ENCODE results near the gene CRYGB.
A peak's percentile ranks its signal among the peaks of the same experiment; 100 is the strongest.

CRYGB gene

DNA sequence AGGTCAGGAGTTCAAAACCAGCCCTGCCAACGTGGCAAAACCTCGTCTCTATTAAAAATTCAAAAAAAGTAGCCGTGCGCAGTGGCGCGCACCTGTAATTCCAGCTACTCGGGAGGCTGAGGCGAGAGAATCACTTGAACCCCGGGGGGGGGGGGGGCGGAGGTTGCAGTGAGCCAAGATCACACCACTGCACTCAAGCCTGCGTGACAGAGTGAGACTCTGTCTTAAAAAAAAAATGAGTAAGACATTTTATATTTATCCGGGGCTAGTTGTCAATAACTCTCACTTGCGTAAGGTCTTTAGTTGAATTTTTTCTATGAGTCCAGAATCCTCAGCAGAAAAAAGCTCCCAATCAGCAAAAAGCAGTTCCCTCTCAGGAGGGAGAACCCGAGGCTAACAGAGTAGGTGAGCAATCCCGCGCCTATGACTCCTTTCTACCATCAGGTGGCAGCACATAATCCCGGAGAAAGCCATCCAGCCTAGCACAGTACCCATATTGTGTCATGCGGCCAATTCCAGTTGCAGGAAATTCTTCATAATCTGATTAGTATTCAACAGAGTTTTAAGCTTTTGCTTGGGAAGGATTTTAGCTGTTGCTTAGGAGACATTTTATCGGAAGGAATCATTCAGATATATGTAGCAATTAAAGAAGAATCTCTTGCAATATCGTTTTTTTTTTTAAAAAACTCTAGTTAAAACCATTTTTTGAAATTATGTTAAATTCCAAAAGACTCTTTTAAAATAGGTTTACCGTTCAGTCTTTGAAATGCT, 29.3 kb upstream of the CRYGB start:
- no peak overlapping the region for H3K14ac ChIP-seq (ENCODE audit: low read length in 2 of 2)
- H3K9me3 ChIP-seq (ENCODE audit: control insufficient read depth, low read length): no peaks in the 10 kb centered on the region
- H3K9ac ChIP-seq (ENCODE audit: low read length): peak overlapping the region; percentile 63
- H2BK120ac ChIP-seq (ENCODE audit: low read depth, low read length): no peak overlapping the region
- no peaks in the 10 kb centered on the region for H3K27me3 ChIP-seq (ENCODE audit: control insufficient read depth in 1 of 2, insufficient read depth in 1 of 2, low read length in 2 of 2)
- H2BK5ac ChIP-seq (ENCODE audit: low read depth, low read length, poor library complexity, severe bottlenecking): no peak overlapping the region
- H3K4me2 ChIP-seq (ENCODE audit: low read length, poor library complexity, severe bottlenecking): no peak overlapping the region
- DNase-seq: peak; percentile 73
- H3K79me1 ChIP-seq (replicated peaks; ENCODE audit: low read length, poor library complexity, severe bottlenecking): no peaks in the 10 kb centered on the region
- no peak overlapping the region for H4K91ac ChIP-seq (ENCODE audit: low read length)
- no peak overlapping the region for H4K8ac ChIP-seq (ENCODE audit: low read length)
- H3K4me1 ChIP-seq (ENCODE audit: control insufficient read depth, insufficient read depth, low read depth, low read length): peaks cover 2% of the 10 kb centered on the region
- no peak overlapping the region for H3K18ac ChIP-seq (ENCODE audit: low read depth in 1 of 2, low read length in 2 of 2)
- no peak overlapping the region for H2BK12ac ChIP-seq (ENCODE audit: low read length in 2 of 2)
- H3K4ac ChIP-seq (ENCODE audit: low read depth in 1 of 2, low read length in 2 of 2): no peak overlapping the region
- no peak overlapping the region for H2AK5ac ChIP-seq (ENCODE audit: low read length, severe bottlenecking)
- no peak overlapping the region for H3K4me3 ChIP-seq (ENCODE audit: insufficient read depth in 1 of 2, low read depth in 1 of 2, low read length in 2 of 2)
- no peak overlapping the region for H3K23ac ChIP-seq (ENCODE audit: low read length in 2 of 2)
- 59% methylated on average over 16 of the region's 21 CpGs for WGBS
- no peak overlapping the region for H2BK15ac ChIP-seq (ENCODE audit: low read depth, poor library complexity, severe bottlenecking)
- H3K36me3 ChIP-seq (ENCODE audit: control insufficient read depth in 1 of 2, insufficient read depth in 2 of 2, low read depth in 1 of 2, low read length in 2 of 2): no peaks in the 10 kb centered on the region
- H2AFZ ChIP-seq (ENCODE audit: low read depth, low read length): no peak overlapping the region
- H3K27ac ChIP-seq (ENCODE audit: low read length, poor library complexity, severe bottlenecking): no peak overlapping the region

DNA sequence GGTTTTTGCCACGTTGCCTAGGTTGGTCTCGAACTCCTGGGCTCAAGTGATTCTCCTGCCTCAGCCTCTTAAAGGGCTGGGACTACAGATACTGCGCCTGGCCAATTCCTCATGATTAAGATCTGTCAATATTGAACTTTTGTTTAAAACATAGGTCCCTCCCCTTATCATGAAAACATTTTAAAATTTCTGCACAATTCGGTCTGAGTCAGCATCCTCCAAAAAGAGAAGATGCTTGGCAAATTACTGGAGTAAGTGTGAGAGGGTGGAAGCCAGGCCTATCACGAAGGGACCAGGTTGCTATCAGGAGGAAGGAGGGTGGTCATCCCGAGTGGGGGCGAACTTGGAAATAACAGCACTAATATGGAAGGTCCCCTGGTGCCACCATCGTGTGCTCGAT, 28.2 kb upstream of the CRYGB start:
- Histone ChIP-seq H3K4me3 (ENCODE audit: insufficient read depth in 1 of 2, low read depth in 1 of 2, low read length in 2 of 2) (no peak overlapping the region), H3K18ac (ENCODE audit: low read depth in 1 of 2, low read length in 2 of 2) (no peak overlapping the region), H3K27ac (ENCODE audit: low read length, poor library complexity, severe bottlenecking) (no peak overlapping the region), H4K91ac (ENCODE audit: low read length) (no peak overlapping the region), H2BK5ac (ENCODE audit: low read depth, low read length, poor library complexity, severe bottlenecking) (no peak overlapping the region), H3K4ac (ENCODE audit: low read depth in 1 of 2, low read length in 2 of 2) (no peak overlapping the region), H3K4me2 (ENCODE audit: low read length, poor library complexity, severe bottlenecking) (no peak overlapping the region), H3K4me1 (ENCODE audit: control insufficient read depth, insufficient read depth, low read depth, low read length) (no peaks in the 10 kb centered on the region), H3K9me3 (ENCODE audit: control insufficient read depth, low read length) (no peaks in the 10 kb centered on the region), H3K27me3 (ENCODE audit: control insufficient read depth in 1 of 2, insufficient read depth in 1 of 2, low read length in 2 of 2) (no peaks in the 10 kb centered on the region), H2BK12ac (ENCODE audit: low read length in 2 of 2) (no peak overlapping the region), H2BK15ac (ENCODE audit: low read depth, poor library complexity, severe bottlenecking) (no peak overlapping the region), H2BK120ac (ENCODE audit: low read depth, low read length) (no peak overlapping the region), H3K9ac (ENCODE audit: low read length) (no peak overlapping the region), H2AK5ac (ENCODE audit: low read length, severe bottlenecking) (no peak overlapping the region), H4K8ac (ENCODE audit: low read length) (no peak overlapping the region), H2AFZ (ENCODE audit: low read depth, low read length) (no peak overlapping the region), H3K79me1 (replicated peaks; ENCODE audit: low read length, poor library complexity, severe bottlenecking) (no peaks in the 10 kb centered on the region), H3K14ac (ENCODE audit: low read length in 2 of 2) (no peak overlapping the region), H3K36me3 (ENCODE audit: control insufficient read depth in 1 of 2, insufficient read depth in 2 of 2, low read depth in 1 of 2, low read length in 2 of 2) (no peaks in the 10 kb centered on the region), H3K23ac (ENCODE audit: low read length in 2 of 2) (no peak overlapping the region)
- WGBS: 89% methylated on average over 9 of the region's 9 CpGs
- DNase-seq: no peak

DNA sequence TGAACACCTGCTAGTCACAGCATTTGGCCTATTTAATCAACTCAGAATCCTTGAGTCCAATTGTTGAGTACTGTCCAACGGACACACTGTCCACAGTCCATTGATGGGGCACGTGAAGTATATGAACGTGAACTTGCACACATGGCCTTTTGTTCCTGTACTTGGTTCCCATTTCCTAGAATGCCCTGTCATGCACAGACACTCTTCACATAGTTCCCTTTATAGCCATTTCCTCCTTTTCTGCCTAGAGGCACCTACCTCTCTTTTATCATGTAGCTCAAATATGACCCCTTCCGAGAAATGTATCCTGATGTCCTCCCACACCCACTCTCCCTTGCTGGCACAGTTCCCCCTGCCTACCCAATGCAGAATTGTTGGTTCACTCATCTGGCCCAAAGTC, 26.2 kb upstream of the CRYGB start:
- Histone ChIP-seq H3K23ac (ENCODE audit: low read length in 2 of 2) (no peak overlapping the region), H3K4me3 (ENCODE audit: insufficient read depth in 1 of 2, low read depth in 1 of 2, low read length in 2 of 2) (no peak overlapping the region), H2AFZ (ENCODE audit: low read depth, low read length) (no peak overlapping the region), H3K4ac (ENCODE audit: low read depth in 1 of 2, low read length in 2 of 2) (no peak overlapping the region), H4K8ac (ENCODE audit: low read length) (no peak overlapping the region), H2BK5ac (ENCODE audit: low read depth, low read length, poor library complexity, severe bottlenecking) (no peak overlapping the region), H2AK5ac (ENCODE audit: low read length, severe bottlenecking) (no peak overlapping the region), H3K27ac (ENCODE audit: low read length, poor library complexity, severe bottlenecking) (no peak overlapping the region), H3K14ac (ENCODE audit: low read length in 2 of 2) (no peak overlapping the region), H3K9me3 (ENCODE audit: control insufficient read depth, low read length) (no peaks in the 10 kb centered on the region), H3K18ac (ENCODE audit: low read depth in 1 of 2, low read length in 2 of 2) (no peak overlapping the region), H3K9ac (ENCODE audit: low read length) (no peak overlapping the region), H3K4me2 (ENCODE audit: low read length, poor library complexity, severe bottlenecking) (no peak overlapping the region), H2BK12ac (ENCODE audit: low read length in 2 of 2) (no peak overlapping the region), H2BK15ac (ENCODE audit: low read depth, poor library complexity, severe bottlenecking) (no peak overlapping the region), H3K27me3 (ENCODE audit: control insufficient read depth in 1 of 2, insufficient read depth in 1 of 2, low read length in 2 of 2) (no peaks in the 10 kb centered on the region), H3K36me3 (ENCODE audit: control insufficient read depth in 1 of 2, insufficient read depth in 2 of 2, low read depth in 1 of 2, low read length in 2 of 2) (no peaks in the 10 kb centered on the region), H2BK120ac (ENCODE audit: low read depth, low read length) (no peak overlapping the region), H4K91ac (ENCODE audit: low read length) (no peak overlapping the region), H3K4me1 (ENCODE audit: control insufficient read depth, insufficient read depth, low read depth, low read length) (no peaks in the 10 kb centered on the region), H3K79me1 (replicated peaks; ENCODE audit: low read length, poor library complexity, severe bottlenecking) (no peaks in the 10 kb centered on the region)
- DNase-seq: no peak
- 89% methylated on average over 4 of the region's 4 CpGs for WGBS

DNA sequence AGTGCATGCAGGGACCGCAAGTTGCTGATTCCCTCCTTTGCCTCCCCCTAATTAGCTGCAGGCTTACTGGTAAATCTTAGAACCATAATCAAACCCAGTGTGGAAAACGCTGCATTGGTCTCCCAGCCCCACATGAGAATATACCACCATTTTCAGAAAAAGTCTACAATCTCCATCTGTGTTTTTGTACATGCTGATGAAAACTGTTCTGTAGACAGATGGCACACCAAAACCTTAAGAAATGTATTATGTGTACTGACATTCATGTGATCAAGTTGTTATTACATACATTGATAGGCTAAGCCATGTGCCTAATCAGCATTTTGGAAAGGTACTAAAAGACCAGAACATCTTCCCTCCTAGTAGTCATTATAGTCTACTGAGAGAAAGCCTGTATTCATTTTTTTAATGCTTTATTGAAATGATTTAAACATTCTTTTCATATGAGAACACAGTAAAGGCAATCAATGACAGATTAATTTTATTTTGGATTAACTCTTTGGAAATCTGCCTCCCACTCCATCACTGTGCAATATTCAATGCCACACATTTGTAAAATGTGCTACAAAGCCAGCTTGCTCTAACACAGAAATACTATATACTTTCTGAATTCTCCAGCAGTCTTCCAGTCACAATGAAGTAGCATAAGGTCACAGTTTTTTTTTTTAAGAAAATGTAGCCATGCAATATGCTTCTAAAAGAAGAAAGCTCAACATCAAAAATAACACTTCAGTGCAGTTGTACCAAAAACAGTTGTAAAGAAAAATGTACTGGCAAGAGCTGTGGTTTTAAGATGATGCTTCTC, 19.2 kb upstream of the CRYGB start:
- Histone ChIP-seq H3K23ac (ENCODE audit: low read length in 2 of 2) (no peak overlapping the region), H3K4me3 (ENCODE audit: insufficient read depth in 1 of 2, low read depth in 1 of 2, low read length in 2 of 2) (no peak overlapping the region), H3K4ac (ENCODE audit: low read depth in 1 of 2, low read length in 2 of 2) (no peak overlapping the region), H2AFZ (ENCODE audit: low read depth, low read length) (no peak overlapping the region), H4K8ac (ENCODE audit: low read length) (no peak overlapping the region), H3K79me1 (replicated peaks; ENCODE audit: low read length, poor library complexity, severe bottlenecking) (no peaks in the 10 kb centered on the region), H3K27me3 (ENCODE audit: control insufficient read depth in 1 of 2, insufficient read depth in 1 of 2, low read length in 2 of 2) (peaks cover 4 to 6% of the 10 kb centered on the region in 2 experiments), H2BK5ac (ENCODE audit: low read depth, low read length, poor library complexity, severe bottlenecking) (no peak overlapping the region), H2BK15ac (ENCODE audit: low read depth, poor library complexity, severe bottlenecking) (no peak overlapping the region), H2BK12ac (ENCODE audit: low read length in 2 of 2) (no peak overlapping the region), H2BK120ac (ENCODE audit: low read depth, low read length) (no peak overlapping the region), H3K14ac (ENCODE audit: low read length in 2 of 2) (no peak overlapping the region), H3K9ac (ENCODE audit: low read length) (no peak overlapping the region), H3K9me3 (ENCODE audit: control insufficient read depth, low read length) (no peaks in the 10 kb centered on the region), H3K4me2 (ENCODE audit: low read length, poor library complexity, severe bottlenecking) (no peak overlapping the region), H3K4me1 (ENCODE audit: control insufficient read depth, insufficient read depth, low read depth, low read length) (no peaks in the 10 kb centered on the region), H3K36me3 (ENCODE audit: control insufficient read depth in 1 of 2, insufficient read depth in 2 of 2, low read depth in 1 of 2, low read length in 2 of 2) (no peaks in the 10 kb centered on the region), H4K91ac (ENCODE audit: low read length) (no peak overlapping the region), H3K18ac (ENCODE audit: low read depth in 1 of 2, low read length in 2 of 2) (no peak overlapping the region), H3K27ac (ENCODE audit: low read length, poor library complexity, severe bottlenecking) (no peak overlapping the region), H2AK5ac (ENCODE audit: low read length, severe bottlenecking) (no peak overlapping the region)
- WGBS: 76% methylated on average over 1 of the region's 2 CpGs
- DNase-seq: no peak

Data from mesenchymal stem cell (in vitro differentiated cells and primary cell).